PC-3 (cell line): ENCODE data around the gene ODAD2. TPM values are rescaled to one million over a fixed set of nuclear protein-coding genes. Genes with fewer than 3 reads are reported as not detected.

Source experiments
- ATAC-seq: fragments of 200-7000 bp; cut with Tn5 transposase; 2 replicates; pipeline ENCODE4 v1.9.1; 2020; ENCODE audit warnings: mild to moderate bottlenecking, moderate library complexity
- BruUV-seq: library from RNA; stranded (reverse); fragments of 400-500 nt; replicated peaks from 2 replicates; lab custom pipeline; 2021; lab: Mats Ljungman, UMichigan
- CTCF ChIA-PET: fragments of 300-600 bp; sonication (Branson Sonifier 250); formaldehyde crosslinking; loops from one replicate; lab custom pipeline; 2022; ENCODE audit warnings: antibody characterized with exemption; lab: Charles Lee
- POLR2A ChIA-PET: fragments of 300-600 bp; sonication (Branson Sonifier 250); formaldehyde crosslinking; loops from one replicate; lab custom pipeline; 2022; ENCODE audit warnings: antibody characterized with exemption; ENCODE audit not compliant: unreplicated experiment; lab: Charles Lee
- DNase-seq: peaks from one replicate; pipeline ENCODE4 v3.0.0-alpha.2; 2015
- H2AFZ ChIP-seq: fragments of 300-600 bp; sonication (generic); 2 replicates; pipeline ENCODE4 v1.6.0; 2016; ENCODE audit warnings: antibody characterized with exemption, low read length
- H3F3A ChIP-seq: fragments of 300-600 bp; sonication (generic); one replicate; pipeline ENCODE4 v1.6.0; 2017; ENCODE audit warnings: antibody characterized with exemption, low read length, control low read depth, mild to moderate bottlenecking; ENCODE audit not compliant: unreplicated experiment
- H3K27ac ChIP-seq: fragments of 300-600 bp; sonication (generic); 2 replicates; pipeline ENCODE4 v1.5.1; 2016; ENCODE audit warnings: mild to moderate bottlenecking, low read length
- H3K27me3 ChIP-seq: fragments of 300-600 bp; sonication (generic); 2 replicates; pipeline ENCODE4 v1.6.1; 2016; ENCODE audit warnings: low read length, mixed read lengths
- H3K36me3 ChIP-seq: fragments of 300-600 bp; sonication (generic); 2 replicates; pipeline ENCODE4 v1.6.1; 2016; ENCODE audit warnings: low read depth, mixed run types, low read length, mixed read lengths
- H3K4me1 ChIP-seq: fragments of 300-600 bp; sonication (generic); 2 replicates; pipeline ENCODE4 v1.5.1; 2016; ENCODE audit warnings: low read length; ENCODE audit not compliant: insufficient read depth
- H3K4me2 ChIP-seq: fragments of 300-600 bp; sonication (generic); 2 replicates; pipeline ENCODE4 v1.6.0; 2016; ENCODE audit warnings: low read length
- H3K4me3 ChIP-seq: fragments of 300-600 bp; sonication (generic); 2 replicates; pipeline ENCODE4 v1.5.1; 2016; ENCODE audit warnings: mild to moderate bottlenecking, low read length, mixed read lengths
- H3K79me2 ChIP-seq: fragments of 300-600 bp; sonication (generic); 2 replicates; pipeline ENCODE4 v1.6.1; 2017; ENCODE audit warnings: low read length, mixed read lengths
- H3K9ac ChIP-seq: fragments of 300-600 bp; sonication (generic); 2 replicates; pipeline ENCODE4 v1.6.0; 2016; ENCODE audit warnings: mild to moderate bottlenecking, low read length
- H3K9me2 ChIP-seq: fragments of 300-600 bp; sonication (generic); replicated peaks from 2 replicates; pipeline ENCODE4 v1.6.1; 2016; ENCODE audit warnings: mixed run types, low read length, mixed read lengths
- H3K9me3 ChIP-seq: fragments of 300-600 bp; sonication (generic); 2 replicates; pipeline ENCODE4 v1.6.1; 2016; ENCODE audit warnings: low read length, mixed read lengths
- H4K20me1 ChIP-seq: fragments of 300-600 bp; sonication (generic); 2 replicates; pipeline ENCODE4 v1.6.1; 2016; ENCODE audit warnings: low read length, mixed read lengths
- EZH2 ChIP-seq: fragments of 300-600 bp; sonication (generic); IDR thresholded peaks from one replicate; pipeline ENCODE4 v1.6.1; 2017; ENCODE audit warnings: antibody characterized with exemption, mild to moderate bottlenecking, low read length; ENCODE audit not compliant: unreplicated experiment
- EZH2phosphoT487 ChIP-seq: fragments of 300-600 bp; sonication (generic); IDR thresholded peaks from 2 replicates; pipeline ENCODE4 v1.6.1; 2018; ENCODE audit warnings: mild to moderate bottlenecking, antibody characterized with exemption, low read length, borderline replicate concordance
- intact Hi-C: fragments of 100-400 bp; cut with micrococcal nuclease; formaldehyde crosslinking; loops from 2 replicates; pipeline ENCODE4 v1.9.0; 2023
- total RNA-seq: library from RNA; depleted of rRNA; stranded (reverse); fragments of >200 nt; gene quantifications from 2 replicates; pipeline ENCODE4 v1.2.3, GENCODE V29; 2014
- TF ChIP-seq, protein P1 (sequence below): fragments of 300-600 bp; sonication (generic); conservative IDR thresholded peaks from 2 replicates; pipeline ENCODE4 v1.5.1; 2017; ENCODE audit warnings: antibody characterized with exemption, low read depth, mild to moderate bottlenecking, low read length

Gene ODAD2
- total RNA-seq, 1 experiment from 2014 or later: 2.1 TPM

DNA sequence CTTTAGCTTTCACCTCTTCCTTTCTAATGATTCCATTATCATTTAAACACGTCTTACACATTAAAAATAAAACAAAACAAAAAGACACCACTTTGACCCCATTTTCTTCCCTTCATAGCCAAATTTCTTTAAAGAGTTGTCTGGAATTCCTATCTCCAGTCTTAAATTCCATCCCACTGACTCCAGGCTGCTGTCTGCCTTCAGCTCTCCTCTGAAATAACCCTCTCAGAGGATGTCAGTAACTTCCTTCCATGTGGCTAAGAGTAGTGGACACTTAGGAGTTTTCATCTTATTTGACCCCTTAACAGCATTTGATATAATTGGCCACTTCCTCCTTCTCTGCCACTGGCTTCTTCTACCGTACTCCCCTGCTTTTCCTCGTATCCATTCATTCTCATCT is 183.6 kb downstream of the ODAD2 start:
- TF ChIP-seq, protein P1, sequence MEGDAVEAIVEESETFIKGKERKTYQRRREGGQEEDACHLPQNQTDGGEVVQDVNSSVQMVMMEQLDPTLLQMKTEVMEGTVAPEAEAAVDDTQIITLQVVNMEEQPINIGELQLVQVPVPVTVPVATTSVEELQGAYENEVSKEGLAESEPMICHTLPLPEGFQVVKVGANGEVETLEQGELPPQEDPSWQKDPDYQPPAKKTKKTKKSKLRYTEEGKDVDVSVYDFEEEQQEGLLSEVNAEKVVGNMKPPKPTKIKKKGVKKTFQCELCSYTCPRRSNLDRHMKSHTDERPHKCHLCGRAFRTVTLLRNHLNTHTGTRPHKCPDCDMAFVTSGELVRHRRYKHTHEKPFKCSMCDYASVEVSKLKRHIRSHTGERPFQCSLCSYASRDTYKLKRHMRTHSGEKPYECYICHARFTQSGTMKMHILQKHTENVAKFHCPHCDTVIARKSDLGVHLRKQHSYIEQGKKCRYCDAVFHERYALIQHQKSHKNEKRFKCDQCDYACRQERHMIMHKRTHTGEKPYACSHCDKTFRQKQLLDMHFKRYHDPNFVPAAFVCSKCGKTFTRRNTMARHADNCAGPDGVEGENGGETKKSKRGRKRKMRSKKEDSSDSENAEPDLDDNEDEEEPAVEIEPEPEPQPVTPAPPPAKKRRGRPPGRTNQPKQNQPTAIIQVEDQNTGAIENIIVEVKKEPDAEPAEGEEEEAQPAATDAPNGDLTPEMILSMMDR: no peak
- TF ChIP-seq EZH2: no peak
- no peak for TF ChIP-seq EZH2phosphoT487
- H3K9me3 ChIP-seq: no peaks in the 10 kb centered on the region
- ChIA-PET CTCF (no interaction called here), POLR2A (no interaction called here)
- H3K9me2 ChIP-seq: no peaks in the 10 kb centered on the region
- ATAC-seq (no peak), DNase-seq (no peak)
- H3F3A ChIP-seq: no peaks in the 10 kb centered on the region
- H3K4me3 ChIP-seq: no peak overlapping the region
- BruUV-seq: no TSS peak
- no peaks in the 10 kb centered on the region; the same call in 1 of the 2 replicates for H3K4me1 ChIP-seq
- intact Hi-C loops: no loop called here
- no peak overlapping the region for H3K27ac ChIP-seq
- no peaks in the 10 kb centered on the region for H3K27me3 ChIP-seq
- no peak overlapping the region for H3K4me2 ChIP-seq
- H4K20me1 ChIP-seq: no peaks in the 10 kb centered on the region
- H3K36me3 ChIP-seq: no peaks in the 10 kb centered on the region
- H3K9ac ChIP-seq: no peak overlapping the region
- no peak overlapping the region for H2AFZ ChIP-seq
- no peaks in the 10 kb centered on the region for H3K79me2 ChIP-seq

DNA sequence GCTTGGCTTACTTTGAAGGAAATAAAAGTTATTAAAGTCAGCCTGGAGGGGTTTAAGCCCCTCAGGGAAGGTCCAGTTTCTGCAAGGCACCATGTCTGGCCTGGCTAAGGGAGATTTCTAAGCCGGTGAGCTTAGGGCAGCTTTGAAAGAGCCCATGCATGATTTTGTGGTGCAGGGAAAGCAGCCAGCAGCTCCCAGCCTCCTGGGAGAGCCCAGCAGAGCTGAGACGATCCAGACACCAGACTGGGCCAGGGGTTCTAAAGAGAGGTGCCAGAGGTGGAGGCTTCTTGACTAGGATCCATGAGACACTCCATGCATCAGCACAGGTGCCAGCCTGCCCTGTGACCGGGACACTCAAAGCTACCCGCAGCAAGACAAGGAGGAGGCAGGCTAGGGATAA is 193.7 kb downstream of the ODAD2 start:
- CTCF ChIA-PET: no interaction called here
- TF ChIP-seq, protein P1: no peak
- no peak for TF ChIP-seq EZH2
- no peak for TF ChIP-seq EZH2phosphoT487
- Histone ChIP-seq H3F3A (no peaks in the 10 kb centered on the region), H3K27ac (no peak overlapping the region), H3K4me2 (no peak overlapping the region), H2AFZ (no peak overlapping the region), H3K9ac (no peak overlapping the region), H4K20me1 (no peaks in the 10 kb centered on the region), H3K4me3 (no peak overlapping the region), H3K9me3 (no peaks in the 10 kb centered on the region), H3K27me3 (no peaks in the 10 kb centered on the region), H3K36me3 (no peaks in the 10 kb centered on the region), H3K4me1 (peaks cover 4% of the 10 kb centered on the region), H3K79me2 (no peaks in the 10 kb centered on the region), H3K9me2 (no peaks in the 10 kb centered on the region)
- POLR2A ChIA-PET: no interaction called here
- ATAC-seq: no peak
- no TSS peak for BruUV-seq
- intact Hi-C loops: no loop called here
- DNase-seq: no peak

DNA sequence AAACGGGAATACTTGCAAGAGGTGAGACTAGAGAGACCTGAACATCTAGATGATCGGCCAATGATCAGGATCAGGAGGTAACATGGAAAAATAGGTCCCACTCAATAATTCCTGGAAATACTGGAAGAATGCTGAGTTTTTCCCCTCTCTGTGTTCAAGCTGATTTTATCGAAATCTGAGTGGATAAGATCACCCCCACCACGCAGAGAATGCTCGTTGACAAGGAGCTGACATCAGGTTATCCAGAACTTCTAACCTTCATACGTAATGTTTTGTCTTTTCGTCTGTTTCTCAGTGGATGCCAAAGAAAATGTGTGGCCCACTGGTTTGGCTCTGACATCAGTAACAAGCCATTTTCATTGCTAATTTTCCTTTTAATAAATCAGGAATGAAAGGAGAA is 194.7 kb downstream of the ODAD2 start:
- Histone ChIP-seq H3K9me2 (no peaks in the 10 kb centered on the region), H3F3A (no peaks in the 10 kb centered on the region), H4K20me1 (no peaks in the 10 kb centered on the region), H3K4me2 (no peak overlapping the region), H3K4me3 (no peak overlapping the region), H2AFZ (no peak overlapping the region), H3K9me3 (no peaks in the 10 kb centered on the region), H3K27ac (no peak overlapping the region), H3K4me1 (peaks cover 4% of the 10 kb centered on the region), H3K36me3 (no peaks in the 10 kb centered on the region), H3K27me3 (no peaks in the 10 kb centered on the region), H3K9ac (no peak overlapping the region), H3K79me2 (no peaks in the 10 kb centered on the region)
- no peak for ATAC-seq
- ChIA-PET CTCF (no interaction called here), POLR2A (no interaction called here)
- intact Hi-C loops: no loop called here
- DNase-seq: no peak
- TF ChIP-seq EZH2phosphoT487 (no peak), EZH2 (no peak)
- TF ChIP-seq, protein P1: no peak
- no TSS peak for BruUV-seq
